H1 (cell line): ENCODE measurements around the gene CHST4. TPM values are rescaled to one million over a fixed set of nuclear protein-coding genes. Genes with fewer than 3 reads are reported as not detected.

Source experiments
- CTCF ChIA-PET: fragments of 300-600 bp; sonication (Branson Sonifier 250); formaldehyde crosslinking; loops from one replicate; lab custom pipeline; 2021; ENCODE audit not compliant: partially characterized antibody; lab: Charles Lee
- POLR2A ChIA-PET: fragments of 300-600 bp; sonication (Branson Sonifier 250); formaldehyde crosslinking; loops from one replicate; lab custom pipeline; 2021; ENCODE audit warnings: inconsistent platforms; ENCODE audit not compliant: partially characterized antibody; lab: Charles Lee
- DNase-seq, 2 experiments: peaks; one replicate each; pipeline versions ENCODE4 v3.0.0 to v3.0.0-alpha.2; 2010 to 2022; ENCODE audit warnings: low spot score in 2 of 2, low read depth in 1 of 2, mixed read lengths in 1 of 2
- FAIRE-seq: peaks from 2 replicates; lab custom pipeline; 2011; peaks lifted over from hg19 to GRCh38; lab: Jason Lieb, UNC
- H2AFZ ChIP-seq: 2 replicates; pipeline ENCODE4 v1.8.1; 2012; ENCODE audit warnings: low read length, inconsistent platforms
- H2AK5ac ChIP-seq: 2 replicates; pipeline ENCODE4 v1.6.1; 2013; ENCODE audit warnings: low read depth, low read length
- H2BK120ac ChIP-seq: replicated peaks from 2 replicates; pipeline ENCODE3; 2013; ENCODE audit warnings: low read depth, low read length, inconsistent platforms
- H2BK12ac ChIP-seq: 2 replicates; pipeline ENCODE4 v1.6.1; 2013; ENCODE audit warnings: low read depth, low read length
- H2BK15ac ChIP-seq: 2 replicates; pipeline ENCODE4 v1.6.1; 2013; ENCODE audit warnings: low read length
- H2BK20ac ChIP-seq: 2 replicates; pipeline ENCODE4 v1.6.1; 2013; ENCODE audit warnings: low read length
- H2BK5ac ChIP-seq: 2 replicates; pipeline ENCODE4 v1.6.1; 2013; ENCODE audit warnings: low read depth, low read length
- H3K14ac ChIP-seq: 2 replicates; pipeline ENCODE4 v1.6.1; 2013; ENCODE audit warnings: inconsistent platforms; ENCODE audit not compliant: insufficient read length
- H3K18ac ChIP-seq: 2 replicates; pipeline ENCODE4 v1.6.1; 2013; ENCODE audit warnings: low read length; ENCODE audit errors: extremely low read depth
- H3K23ac ChIP-seq: 2 replicates; pipeline ENCODE4 v1.6.1; 2013; ENCODE audit warnings: inconsistent platforms; ENCODE audit not compliant: insufficient read length
- H3K23me2 ChIP-seq: 2 replicates; pipeline ENCODE4 v1.6.1; 2013; ENCODE audit warnings: low read depth, low read length
- H3K27ac ChIP-seq: 2 replicates; pipeline ENCODE4 v1.6.1; 2011; ENCODE audit warnings: low read depth, low read length, inconsistent platforms
- H3K27me3 ChIP-seq, 4 experiments: replicated peaks in 1 of 4; 1 replicate in 1 of 4; 2 replicates in 3 of 4; pipeline versions ENCODE4 v1.6.1 to v1.8.1; 2011 to 2013; ENCODE audit warnings: low read length in 3 of 4, mild to moderate bottlenecking in 3 of 4, inconsistent platforms in 2 of 4, mixed read lengths in 2 of 4, moderate library complexity in 1 of 4; ENCODE audit not compliant: control insufficient read depth in 3 of 4, insufficient read depth in 3 of 4; ENCODE audit errors: extremely low read depth in 1 of 4
- H3K36me3 ChIP-seq, 4 experiments: 2 replicates each; pipeline versions ENCODE4 v1.6.1 to v1.8.1; 2011 to 2013; ENCODE audit warnings: mild to moderate bottlenecking in 4 of 4, low read length in 3 of 4, moderate library complexity in 2 of 4, control low read depth in 1 of 4, inconsistent platforms in 1 of 4; ENCODE audit not compliant: insufficient read depth in 4 of 4, control insufficient read depth in 2 of 4
- H3K4ac ChIP-seq: replicated peaks from 2 replicates; pipeline ENCODE3; 2013; ENCODE audit warnings: low read length, low read depth, mixed read lengths, inconsistent platforms; ENCODE audit not compliant: insufficient read length
- H3K4me1 ChIP-seq, 4 experiments: replicated peaks in 1 of 4; 1 replicate in 1 of 4; 2 replicates in 3 of 4; pipeline versions ENCODE4 v1.6.1 to v1.8.1; 2011 to 2013; ENCODE audit warnings: low read length in 3 of 4, inconsistent platforms in 2 of 4, mixed read lengths in 1 of 4; ENCODE audit not compliant: insufficient read depth in 4 of 4, control insufficient read depth in 3 of 4
- H3K4me2 ChIP-seq, 2 experiments: 2 replicates each; pipeline versions ENCODE4 v1.6.1 to v1.8.1; 2011 to 2013; ENCODE audit warnings: low read depth in 2 of 2, low read length in 2 of 2, control low read depth in 1 of 2, inconsistent platforms in 1 of 2, mild to moderate bottlenecking in 1 of 2; ENCODE audit not compliant: insufficient read depth in 1 of 2
- H3K4me3 ChIP-seq, 4 experiments: fragments of 200-600, 300-600 bp in 1 of 4; sonication (generic), shearing (Covaris generic), sonication (Bioruptor Twin) in 1 of 4; 2 replicates each; pipeline versions ENCODE4 v1.5.1 to v1.8.1; 2011 to 2016; ENCODE audit warnings: low read length in 4 of 4, low read depth in 3 of 4, control low read depth in 2 of 4, inconsistent platforms in 2 of 4, mild to moderate bottlenecking in 2 of 4, mixed read lengths in 1 of 4, moderate library complexity in 1 of 4; ENCODE audit not compliant: insufficient read depth in 2 of 4; ENCODE audit errors: extremely low read depth in 1 of 4
- H3K56ac ChIP-seq: replicated peaks from 2 replicates; pipeline ENCODE3; 2013; ENCODE audit warnings: low read depth, mild to moderate bottlenecking, mixed read lengths, low read length, inconsistent platforms; ENCODE audit not compliant: insufficient read length
- H3K79me1 ChIP-seq: 2 replicates; pipeline ENCODE4 v1.6.1; 2013; ENCODE audit warnings: low read depth, low read length, control low read depth
- H3K79me2 ChIP-seq, 2 experiments: 2 replicates each; pipeline versions ENCODE4 v1.6.1 to v1.8.1; 2012 to 2013; ENCODE audit warnings: low read length in 2 of 2, mild to moderate bottlenecking in 2 of 2, inconsistent platforms in 1 of 2; ENCODE audit not compliant: insufficient read depth in 2 of 2, control insufficient read depth in 1 of 2
- H3K9ac ChIP-seq, 4 experiments: replicated peaks in 1 of 4; 1 replicate in 1 of 4; 2 replicates in 3 of 4; pipeline versions ENCODE4 v1.6.1 to v1.8.1; 2011 to 2013; ENCODE audit warnings: low read depth in 3 of 4, low read length in 3 of 4, control low read depth in 2 of 4, mild to moderate bottlenecking in 2 of 4, moderate library complexity in 2 of 4, inconsistent platforms in 1 of 4; ENCODE audit errors: extremely low read depth in 1 of 4
- H3K9me3 ChIP-seq, 2 experiments: 2 replicates each; pipeline versions ENCODE4 v1.6.1 to v1.8.1; 2012 to 2013; ENCODE audit warnings: mild to moderate bottlenecking in 2 of 2, moderate library complexity in 2 of 2, control low read depth in 1 of 2, inconsistent platforms in 1 of 2, low read depth in 1 of 2, low read length in 1 of 2, mixed read lengths in 1 of 2; ENCODE audit not compliant: insufficient read depth in 2 of 2
- H4K20me1 ChIP-seq, 2 experiments: replicated peaks in 1 of 2; 2 replicates each; pipeline versions ENCODE3 to v1.8.1; 2011 to 2013; ENCODE audit warnings: inconsistent platforms in 2 of 2, low read length in 2 of 2, mild to moderate bottlenecking in 1 of 2; ENCODE audit not compliant: insufficient read depth in 2 of 2, control insufficient read depth in 1 of 2
- H4K5ac ChIP-seq: 2 replicates; pipeline ENCODE4 v1.6.1; 2013; ENCODE audit warnings: low read length, low read depth, mixed read lengths, inconsistent platforms; ENCODE audit not compliant: insufficient read length
- H4K8ac ChIP-seq: 2 replicates; pipeline ENCODE4 v1.8.0; 2013; ENCODE audit warnings: mild to moderate bottlenecking, moderate library complexity, low read length, inconsistent platforms; ENCODE audit not compliant: insufficient read depth; ENCODE audit errors: extremely low read depth
- H4K91ac ChIP-seq: replicated peaks from 2 replicates; pipeline ENCODE3; 2013; ENCODE audit warnings: low read length, mixed read lengths, inconsistent platforms; ENCODE audit not compliant: insufficient read length
- BRCA1 ChIP-seq: IDR thresholded peaks from 2 replicates; pipeline ENCODE4 v1.6.1; 2012; ENCODE audit warnings: low read depth, low read length, improper control_type of control experiment
- CEBPB ChIP-seq: IDR thresholded peaks from 2 replicates; pipeline ENCODE4 v1.6.1; 2012; ENCODE audit warnings: low read depth, low read length
- SUZ12 ChIP-seq: fragments of 200-600 bp; sonication (generic); IDR thresholded peaks from 2 replicates; pipeline ENCODE4 v1.6.1; 2012; ENCODE audit warnings: mild to moderate bottlenecking, inconsistent platforms, low read length, moderate library complexity, mixed read lengths
- WGBS, 2 experiments: shearing (Covaris generic) in 1 of 2; methylation state at CpG; one replicate each; pipeline versions ENCODE4 v1.1.6 to v1.1.7; 2013 to 2015; ENCODE audit warnings: low lambda C conversion rate in 2 of 2, mixed read lengths in 2 of 2, inconsistent platforms in 1 of 2, low coverage in 1 of 2, missing lambda C conversion rate in 1 of 2; ENCODE audit not compliant: insufficient replicate concordance in 2 of 2, insufficient coverage in 1 of 2, insufficient read length in 1 of 2; ENCODE audit errors: extremely low coverage in 1 of 2, missing lambda C conversion rate in 1 of 2; 5-methylcytosine and 5-hydroxymethylcytosine counted together
- polyA plus RNA-seq, 7 experiments: library from polyadenylated mRNA; depleted of rRNA in 3 of 7; stranded (reverse) in 5 of 7; unstranded in 2 of 7; fragments of >200 nt in 5 of 7; fragments of 200-250 nt in 2 of 7; gene quantifications; 1 replicate in 5 of 7; 2 replicates in 1 of 7; 4 replicates in 1 of 7; pipeline versions ENCODE4 v1.2.1 to v1.2.3, GENCODE V29; 2011 to 2013; ENCODE audit warnings: missing spikeins in 2 of 7, mixed read lengths in 2 of 7
- total RNA-seq: library from RNA; stranded (reverse); fragmentation: NEBNext Ultra II Directional; extraction: Animal tissue kit (Norgen Biotek cat#: 25700); gene quantifications from 2 replicates; pipeline ENCODE4 v1.2.1, GENCODE V29; 2021

The CHST4 gene
- total and polyA plus RNA-seq, 2 of the 8 experiments (the other 6 are each of a cell fraction or from before 2014, with no cell fraction given), result 12.1 to 14.6 TPM

DNA sequence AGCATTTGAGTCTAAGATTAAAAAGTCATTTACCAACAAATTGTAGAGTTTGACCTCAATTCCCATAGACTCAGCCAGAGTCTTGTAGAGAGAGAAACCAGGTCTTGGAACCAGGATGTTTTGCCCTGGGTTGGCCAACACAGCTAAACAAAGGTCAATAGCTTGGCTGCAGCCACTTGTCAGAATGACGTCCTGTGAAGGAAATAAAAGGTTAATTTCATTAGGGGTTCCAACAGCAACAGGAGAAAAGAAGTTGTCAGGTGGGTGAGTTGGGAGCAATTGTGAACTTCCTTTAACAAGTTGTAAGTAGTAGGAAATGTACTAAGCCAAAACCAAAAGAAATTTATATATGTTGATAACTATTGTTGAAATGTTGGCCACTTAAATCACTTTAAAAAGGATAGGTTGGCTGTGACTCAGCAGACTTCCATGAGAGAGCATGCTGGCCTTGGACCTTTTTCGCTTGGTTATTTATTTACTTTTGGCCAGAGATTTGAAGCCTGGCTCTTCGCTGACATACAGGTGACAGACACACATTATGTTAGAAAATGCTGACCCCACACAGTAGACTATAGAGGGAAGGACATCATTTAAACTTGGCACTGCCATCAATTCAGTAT lies 46.4 kb downstream of the CHST4 start:
- CTCF ChIA-PET, result interaction anchor here (0.9 to 15.5 kb wide), 3 partner anchors 8 to 37 kb away, joined by 4 to 89 read pairs (median 4); no protein-coding TSS in a partner anchor
- Histone ChIP-seq H3K4me1 (no peaks in the 10 kb centered on the region), H3K14ac (no peak overlapping the region), H4K20me1 (no peaks in the 10 kb centered on the region), H2BK20ac (no peak overlapping the region), H3K79me1 (no peaks in the 10 kb centered on the region), H3K9ac (no peak overlapping the region), H2BK15ac (no peak overlapping the region), H2BK12ac (no peak overlapping the region), H3K4ac (no peak overlapping the region), H3K27me3 (no peaks in the 10 kb centered on the region), H4K8ac (no peak overlapping the region), H3K9me3 (no peaks in the 10 kb centered on the region), H3K27ac (no peak overlapping the region), H3K79me2 (no peaks in the 10 kb centered on the region), H3K56ac (no peak overlapping the region), H4K5ac (no peak overlapping the region), H2BK120ac (no peak overlapping the region)
- DNase-seq, result no peak
- TF ChIP-seq SUZ12 (no peak), CEBPB (no peak), BRCA1 (no peak)
- TF ChIP-seq, all 59 proteins: peak for 0
- Histone ChIP-seq H3K23ac (no peak overlapping the region), H3K4me2 (no peak overlapping the region), H2AFZ (no peak overlapping the region), H3K36me3 (no peaks in the 10 kb centered on the region), H3K18ac (no peak overlapping the region), H2BK5ac (no peak overlapping the region), H2AK5ac (no peak overlapping the region), H3K23me2 (no peaks in the 10 kb centered on the region), H3K4me3 (no peak overlapping the region), H4K91ac (no peak overlapping the region)
- POLR2A ChIA-PET, result interaction anchor here (0.9 kb wide), 1 partner anchor 13 kb away, joined by 3 read pairs; no protein-coding TSS in a partner anchor
- FAIRE-seq, result no peak
- WGBS, 2 experiments, result 87% methylated on average over 3 of the region's 3 CpGs; no CpG with 5 or more reads in 1 of the 2 experiments
